ENCODE data around the gene WWOX.

WWOX gene

GRCh38 chr16:79066561-79066960, 967.1 kb downstream of the WWOX start:
- no peak for DNase-seq

- no peak for DNase-seq
These were observed 968.1 kb downstream of the WWOX start for GRCh38 chr16:79067600-79067999.

- DNase-seq: no peak
These were observed 969.7 kb downstream of the WWOX start for GRCh38 chr16:79069121-79069520.

- DNase-seq: no peak
These were observed 970.2 kb downstream of the WWOX start for GRCh38 chr16:79069633-79070032.

- DNase-seq: no peak
These were observed 972.0 kb downstream of the WWOX start for GRCh38 chr16:79071424-79071823.

GRCh38 chr16:79072517-79072916, 973.1 kb downstream of the WWOX start:
- no peak for DNase-seq

- no peak for DNase-seq
These were observed 974.1 kb downstream of the WWOX start for GRCh38 chr16:79073566-79073965.

GRCh38 chr16:79074541-79074940, 975.1 kb downstream of the WWOX start:
- no peak for DNase-seq

- DNase-seq: no peak
These were observed 975.5 kb downstream of the WWOX start for GRCh38 chr16:79074951-79075350.

GRCh38 chr16:79076047-79076767, 976.8 kb downstream of the WWOX start:
- no peak for DNase-seq

GRCh38 chr16:79077346-79077745, 977.9 kb downstream of the WWOX start:
- no peak for DNase-seq

GRCh38 chr16:79079656-79080420, 980.4 kb downstream of the WWOX start:
- DNase-seq: no peak

- DNase-seq: no peak
These were observed 982.0 kb downstream of the WWOX start for GRCh38 chr16:79081297-79082066.

GRCh38 chr16:79082970-79083369, 983.5 kb downstream of the WWOX start:
- DNase-seq: no peak

- no peak for DNase-seq
These were observed 984.2 kb downstream of the WWOX start for GRCh38 chr16:79083508-79084299.

GRCh38 chr16:79088971-79089370, 989.5 kb downstream of the WWOX start:
- no peak for DNase-seq

- no peak for DNase-seq
These were observed 990.4 kb downstream of the WWOX start for GRCh38 chr16:79089735-79090284.

GRCh38 chr16:79090966-79091365, 991.5 kb downstream of the WWOX start:
- DNase-seq: no peak

- no peak for DNase-seq
These were observed 993.4 kb downstream of the WWOX start for GRCh38 chr16:79092846-79093245.

- peak; percentile 20 for DNase-seq
These were observed 994.1 kb downstream of the WWOX start for GRCh38 chr16:79093554-79093967.

- no peak for DNase-seq
These were observed 996.8 kb downstream of the WWOX start for GRCh38 chr16:79096246-79096645.

- DNase-seq: no peak
These were observed 997.7 kb downstream of the WWOX start for GRCh38 chr16:79097166-79097565.

GRCh38 chr16:79097771-79098170, 998.3 kb downstream of the WWOX start:
- no peak for DNase-seq
